Limb (tissue), 2 donors: Measurements from ENCODE around the gene PTP4A2.

Experiments
- DNase-seq, 2 donors: peaks; one replicate each; pipeline ENCODE4 v3.0.0-alpha.2; 2016; ENCODE audit errors: extremely low spot score in 2 of 2

PTP4A2 gene

DNA sequence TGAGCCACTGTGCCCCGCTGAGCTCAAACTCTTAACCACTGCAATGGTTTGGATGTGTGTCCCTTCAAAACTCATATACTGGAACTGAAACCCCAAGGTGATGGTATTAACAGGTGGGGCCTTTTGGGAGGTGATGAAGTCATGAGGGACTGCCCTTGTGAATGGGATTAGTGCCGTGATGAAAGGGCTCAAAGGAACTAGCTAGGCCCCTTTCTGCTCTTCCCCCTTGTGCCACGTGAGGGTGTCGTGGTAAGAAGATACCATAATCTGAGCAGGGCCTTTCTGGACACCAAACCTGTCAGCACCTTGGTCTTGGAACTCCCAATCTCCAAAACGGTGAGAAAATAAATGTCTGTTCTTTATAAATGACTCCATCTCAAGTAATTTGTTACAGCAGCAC lies 76.8 kb downstream of the PTP4A2 start:
- no peak for DNase-seq

DNA sequence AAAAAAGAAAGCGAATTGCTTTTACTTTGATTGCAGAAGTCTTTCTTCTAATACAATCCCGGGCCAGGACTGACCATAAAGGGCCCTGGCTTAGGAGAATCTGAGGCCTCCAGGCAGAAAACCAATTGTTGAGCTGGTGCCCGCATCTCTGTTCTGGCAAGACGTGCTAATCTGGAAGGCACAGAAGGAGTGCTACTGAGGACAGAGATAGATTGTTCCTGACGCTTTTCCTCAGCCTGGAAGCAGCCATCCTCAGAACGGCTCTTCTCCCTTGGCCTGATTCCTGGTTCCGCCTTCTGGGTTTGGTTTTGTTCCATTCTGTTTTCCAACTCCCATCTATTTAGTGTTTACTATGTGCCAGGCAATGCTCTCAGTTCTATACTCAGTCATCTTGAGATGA lies 77.6 kb downstream of the PTP4A2 start:
- DNase-seq = no peak

DNA sequence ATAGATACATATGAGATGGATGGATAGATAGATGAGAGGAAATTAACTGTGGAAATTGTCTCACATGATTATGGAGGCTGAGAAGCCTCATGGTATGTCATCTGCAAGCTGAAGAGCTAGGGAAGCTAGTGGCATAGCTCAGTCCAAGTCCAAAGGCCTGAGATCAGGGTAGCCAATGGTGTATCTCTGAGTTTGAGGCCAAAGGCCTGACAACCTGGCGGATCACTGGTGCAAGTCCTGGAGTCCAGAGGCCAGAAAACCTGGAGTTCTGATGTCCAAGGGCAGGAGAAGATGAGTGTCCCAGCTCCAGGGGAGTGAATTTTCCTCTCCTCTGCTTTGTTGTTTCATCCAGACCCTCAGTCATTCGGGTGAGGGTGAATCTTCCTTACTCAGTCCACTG lies 78.4 kb downstream of the PTP4A2 start:
- DNase-seq = no peak

DNA sequence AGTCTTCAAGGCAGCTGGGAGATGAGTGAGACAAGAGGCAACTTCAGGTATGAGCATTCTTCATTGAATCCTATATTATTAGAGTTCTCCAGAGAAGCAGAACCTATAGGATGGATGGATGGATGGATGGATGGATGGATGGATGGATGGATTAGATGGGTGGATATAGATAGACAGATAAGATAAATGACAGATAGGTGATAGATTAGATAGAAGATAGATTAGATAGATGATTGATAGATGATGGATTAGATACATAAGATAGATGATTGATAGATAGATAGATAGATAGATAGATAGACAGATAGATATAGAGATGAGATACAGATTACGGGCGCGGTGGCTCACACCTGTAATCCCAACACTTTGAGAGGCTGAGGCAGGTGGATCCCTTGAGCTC lies 79.1 kb downstream of the PTP4A2 start:
- DNase-seq = no peak

DNA sequence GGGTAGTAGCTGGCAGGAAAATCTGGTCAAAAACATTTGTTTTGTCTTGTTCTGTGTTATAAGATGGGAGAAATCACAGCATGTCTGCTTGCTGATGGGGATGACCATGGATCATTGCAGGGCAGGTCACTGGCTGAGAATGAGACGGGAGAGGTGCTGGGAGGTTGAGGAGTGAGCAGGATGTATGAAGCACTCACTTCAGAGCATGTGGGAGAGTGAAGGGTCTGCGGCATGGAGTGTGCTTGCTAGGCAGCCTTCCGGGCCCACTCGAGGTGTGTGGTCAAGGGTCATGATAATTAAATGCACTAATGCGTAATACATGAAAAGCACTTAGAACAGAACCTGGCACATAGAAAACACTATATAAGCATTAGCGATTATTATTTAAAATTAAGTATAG lies 80.3 kb downstream of the PTP4A2 start:
- no peak for DNase-seq
